GM18870 (cell line): ENCODE data around the gene GMNC.

Experiments used
- ATAC-seq: cut with Tn5 transposase; IDR thresholded peaks from one replicate; pipeline ENCODE4 v1.9.1; 2021; ENCODE audit warnings: moderate library complexity; ENCODE audit not compliant: unreplicated experiment

The GMNC gene

DNA sequence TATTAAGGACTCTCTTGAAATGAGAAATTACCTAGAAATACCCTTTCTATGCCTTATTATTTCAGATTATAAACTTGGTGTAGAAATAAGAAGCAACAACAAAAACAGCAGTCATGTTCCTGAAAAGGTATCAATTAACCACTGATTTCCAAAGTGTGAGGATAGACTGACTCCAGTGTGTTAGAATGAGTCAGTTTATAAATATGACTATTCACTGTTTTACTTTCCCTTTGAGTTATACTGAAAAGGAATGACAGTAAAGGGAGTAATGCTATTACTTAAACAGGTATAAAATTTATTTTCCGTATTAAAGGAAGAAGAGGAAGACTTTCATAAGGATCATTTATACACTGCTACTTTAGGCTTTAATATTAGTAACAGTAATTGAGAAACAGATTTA lies 12.9 kb downstream of the GMNC start:
- ATAC-seq: no peak

DNA sequence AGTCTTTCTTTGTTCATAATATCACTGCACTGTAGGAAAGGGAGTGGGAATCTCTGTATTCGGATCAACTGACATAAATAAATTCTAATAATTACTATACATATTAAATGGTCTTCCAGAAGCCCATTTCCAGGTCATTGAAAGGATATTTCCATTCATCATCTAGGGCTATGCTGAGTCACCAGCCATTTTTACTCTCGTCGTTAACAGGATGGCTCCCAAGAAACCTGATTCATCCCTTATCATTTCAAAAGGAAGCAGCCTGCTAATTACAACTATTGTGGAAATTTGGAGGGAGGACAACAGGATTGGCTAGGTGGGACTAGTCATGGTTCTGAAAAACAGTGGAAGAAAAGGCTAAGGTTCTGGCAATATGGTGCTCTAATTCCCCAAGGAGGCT lies 13.6 kb downstream of the GMNC start:
- no peak for ATAC-seq

DNA sequence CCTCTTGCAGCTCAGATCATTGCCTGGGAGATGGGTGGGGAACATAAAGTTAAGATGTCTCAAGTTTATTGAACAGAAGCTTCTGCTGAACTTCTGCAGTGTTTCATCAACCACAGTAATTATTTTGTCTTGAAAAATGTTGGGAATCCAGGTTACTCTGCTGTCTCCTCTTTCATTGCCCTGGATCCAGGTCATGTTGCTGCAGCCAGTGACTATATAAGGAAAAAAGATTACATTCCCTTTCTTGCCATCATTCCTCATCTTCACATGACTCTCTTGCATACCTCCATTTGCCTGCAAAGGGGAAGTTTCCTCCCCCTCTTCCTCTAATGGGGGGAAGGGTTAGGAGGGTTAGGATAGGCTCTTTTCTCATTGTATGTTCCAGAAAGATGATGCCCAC lies 15.1 kb downstream of the GMNC start:
- no peak for ATAC-seq

DNA sequence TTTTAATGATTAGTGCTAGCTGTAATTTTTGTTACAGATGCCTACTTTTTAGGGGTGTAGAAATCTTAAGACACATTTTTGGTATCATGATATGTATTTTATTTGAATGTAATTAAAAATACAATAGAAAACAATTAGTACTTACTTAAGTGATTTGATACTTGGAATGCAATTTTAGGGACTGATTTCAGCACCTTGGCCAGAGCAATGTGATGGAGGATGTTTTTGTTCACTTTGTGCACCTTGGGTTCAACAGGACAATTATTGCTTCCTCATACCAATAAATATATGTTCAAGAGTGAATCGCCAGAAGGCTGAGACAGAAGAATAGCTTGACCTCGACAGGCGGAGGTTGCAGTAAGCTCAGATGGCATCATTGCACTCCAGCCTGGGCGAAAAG lies 22.3 kb downstream of the GMNC start:
- ATAC-seq: no peak

DNA sequence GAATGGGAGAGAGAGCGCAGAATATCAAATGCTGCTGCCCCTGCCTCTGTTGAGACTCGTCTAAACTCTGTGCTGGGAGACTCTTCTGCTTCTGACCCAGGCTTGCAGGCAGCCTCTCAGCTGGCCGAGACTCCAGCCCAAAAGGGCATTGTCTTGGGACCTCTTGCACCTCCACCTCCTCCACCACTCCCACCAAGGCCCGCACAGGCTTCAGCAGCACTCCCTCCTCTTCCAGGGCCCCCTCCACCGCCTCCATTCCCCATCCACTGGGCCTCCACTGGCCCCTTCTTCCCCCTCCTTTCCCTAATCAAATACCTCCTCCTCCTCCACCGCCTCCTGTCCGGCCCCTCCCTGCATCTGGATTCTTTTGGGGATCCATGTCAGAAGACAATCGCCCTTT lies 31.3 kb downstream of the GMNC start:
- ATAC-seq: no peak

DNA sequence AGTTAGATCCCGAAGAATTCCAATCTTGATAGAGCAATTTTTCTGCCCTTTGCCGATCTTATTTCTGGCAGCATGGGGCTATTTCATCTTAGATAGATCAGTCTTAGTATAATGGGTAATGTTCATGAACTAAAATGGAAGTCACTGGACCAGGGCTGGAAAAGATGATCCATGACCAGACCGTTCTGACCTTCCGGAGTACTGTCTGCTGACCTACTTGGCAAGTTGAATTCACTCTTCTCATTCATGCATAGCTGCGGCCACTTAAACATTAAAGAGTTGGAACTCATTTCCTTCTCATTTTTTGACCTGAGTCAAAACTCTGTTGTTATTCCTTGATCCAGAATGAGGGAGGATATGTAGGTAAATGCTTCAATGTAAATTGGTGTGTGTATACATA lies 32.5 kb downstream of the GMNC start:
- ATAC-seq: no peak

DNA sequence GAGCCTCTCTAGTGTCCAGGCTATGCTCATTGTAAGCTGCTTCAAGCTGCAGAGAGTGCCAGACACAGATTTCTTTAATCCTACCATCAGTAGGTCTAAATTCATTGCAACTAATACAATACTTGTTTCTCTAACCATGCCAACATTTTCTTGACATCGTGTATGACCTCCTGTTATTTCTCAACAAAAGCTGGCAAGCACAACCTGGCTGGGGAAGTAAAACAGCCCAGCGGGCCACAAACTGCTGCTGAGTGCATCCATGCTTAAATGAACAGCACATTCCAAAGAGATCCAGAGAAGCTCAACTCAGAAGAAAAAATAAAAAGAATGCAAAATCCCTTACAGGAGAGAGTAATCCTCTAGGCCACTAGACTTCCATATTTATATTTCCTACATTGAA lies 36.5 kb downstream of the GMNC start:
- no peak for ATAC-seq

DNA sequence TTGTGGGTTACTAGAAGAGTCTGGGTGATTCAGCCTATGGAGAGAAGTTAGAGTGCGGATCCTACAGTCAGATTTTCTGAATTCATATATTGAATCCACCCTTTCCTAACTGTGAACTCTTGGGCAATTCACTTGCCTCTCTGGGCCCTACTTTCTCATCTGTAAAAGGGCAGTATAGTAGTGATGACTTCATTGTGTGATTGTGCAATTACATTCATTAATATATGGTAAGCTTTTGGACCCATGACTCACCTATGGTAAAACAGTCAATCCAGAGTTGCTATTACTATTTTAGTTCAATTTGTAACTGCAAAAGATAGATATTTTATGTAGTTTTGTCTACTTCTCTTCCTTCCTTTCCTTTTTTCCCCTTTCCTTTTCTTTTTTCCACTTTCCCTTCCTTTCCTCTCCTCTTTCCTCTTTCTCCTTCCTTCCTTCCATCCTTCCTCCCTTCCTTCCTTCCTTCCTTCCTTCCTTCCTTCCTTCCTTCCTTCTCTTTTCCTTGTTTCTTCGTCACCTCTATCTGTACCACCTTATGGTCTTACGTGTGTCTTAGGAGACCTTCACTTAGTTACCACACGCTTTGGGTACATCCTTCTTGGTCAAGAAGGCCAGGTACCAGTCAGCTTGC lies 37.0 kb downstream of the GMNC start:
- no peak for ATAC-seq

DNA sequence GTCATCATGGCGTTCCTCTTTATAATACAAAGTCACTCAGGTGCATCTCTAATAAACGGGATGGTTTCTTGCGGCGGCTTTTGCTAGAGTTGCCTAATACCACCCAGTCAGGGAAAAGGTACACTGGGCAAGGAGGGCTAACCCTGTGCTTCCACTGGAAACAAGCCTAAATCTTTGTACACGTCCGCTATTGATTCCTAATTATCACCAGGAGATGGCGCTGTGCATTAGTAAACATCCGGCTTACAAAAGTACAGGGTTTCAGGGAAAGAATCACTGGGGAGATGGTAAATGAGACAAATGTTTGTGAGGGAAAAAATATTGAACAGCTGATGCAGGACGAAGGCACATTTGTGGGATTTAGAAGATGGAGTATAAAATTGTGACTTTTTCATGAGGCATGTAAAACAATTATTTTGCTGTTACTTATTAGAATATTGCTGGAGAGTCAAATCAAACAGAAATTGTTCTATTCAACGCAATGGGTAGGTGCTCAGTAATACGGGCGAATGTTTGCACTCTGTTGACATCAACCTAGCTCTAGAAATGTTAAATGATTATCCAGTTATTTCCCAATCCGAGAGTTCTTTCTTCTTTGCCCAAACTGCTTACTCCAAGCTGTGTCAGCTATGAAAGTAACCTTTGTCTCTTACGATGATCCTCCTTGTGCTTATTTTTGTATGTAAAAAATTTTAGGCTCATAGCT lies 50.6 kb downstream of the GMNC start:
- ATAC-seq: no peak

DNA sequence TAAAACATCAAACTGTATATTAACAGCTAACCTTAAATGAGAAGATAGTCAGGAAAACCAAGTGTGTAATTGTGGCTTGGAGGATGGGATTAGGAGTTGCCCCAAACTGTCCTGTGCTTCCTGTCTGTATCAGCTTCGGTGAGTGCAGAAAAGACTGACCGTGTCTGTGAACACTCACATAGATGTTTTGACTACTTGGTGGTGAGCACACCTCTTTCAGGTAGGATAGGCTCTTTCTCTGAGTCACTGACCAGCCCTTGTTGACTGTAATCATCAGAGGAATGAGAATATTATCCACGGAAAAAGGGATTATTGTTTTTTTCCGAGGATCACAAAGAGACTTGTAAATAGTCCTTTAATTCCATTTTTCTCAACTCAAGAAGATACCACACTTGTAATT lies 51.5 kb downstream of the GMNC start:
- no peak for ATAC-seq

DNA sequence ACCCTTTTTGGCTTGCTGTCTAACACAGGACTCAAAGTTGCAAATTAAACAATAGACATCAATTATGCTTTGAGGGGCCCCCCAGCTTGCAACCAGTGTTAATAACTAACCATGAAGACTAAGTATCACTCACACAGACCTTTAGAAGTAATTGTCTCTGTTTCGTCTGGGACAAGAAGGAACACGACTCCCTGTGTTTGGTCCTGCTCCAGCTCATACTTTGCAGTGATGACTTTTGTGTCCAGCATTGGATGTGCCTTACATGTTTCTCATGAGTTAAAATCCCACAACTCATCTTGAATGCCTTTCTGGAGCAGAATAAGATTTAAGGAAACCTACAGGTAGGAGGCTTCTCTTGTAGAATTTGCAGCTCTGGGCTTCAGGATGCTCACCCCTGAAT lies 53.1 kb downstream of the GMNC start:
- ATAC-seq: no peak

DNA sequence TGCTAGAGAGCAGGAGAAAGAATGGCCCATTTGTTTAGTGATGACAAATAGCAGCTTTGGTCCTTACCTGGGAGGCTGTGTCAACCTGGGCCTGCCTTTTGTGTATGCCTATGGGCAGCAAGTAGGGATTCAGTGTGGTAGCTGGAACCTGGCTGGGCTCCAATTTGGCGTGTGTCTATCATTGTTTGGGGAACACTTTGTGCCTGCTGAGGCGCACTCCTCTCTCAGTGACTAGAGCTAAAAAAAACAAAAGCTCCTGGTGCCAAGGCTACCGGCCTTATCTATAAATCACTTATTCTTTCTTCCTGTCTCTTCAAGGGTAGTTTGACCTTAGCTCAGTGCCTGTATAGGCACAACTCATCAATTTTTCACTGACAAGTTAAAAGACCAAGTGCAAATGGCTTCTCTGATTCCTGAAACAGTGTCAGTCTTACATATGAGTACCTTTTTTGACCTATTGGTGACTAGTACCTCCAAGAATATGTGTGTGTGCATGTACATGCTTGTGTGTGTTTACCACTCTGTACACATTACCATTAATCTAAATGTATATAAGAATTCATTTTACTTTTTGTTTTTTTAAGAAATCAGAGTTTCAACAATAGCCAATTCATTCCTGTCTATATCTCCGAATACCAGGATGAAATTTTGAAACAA lies 54.6 kb downstream of the GMNC start:
- no peak for ATAC-seq
